Epithelial cell of proximal tubule (primary cell): ENCODE results near the gene UNC93B1. TPM values are rescaled to one million over a fixed set of nuclear protein-coding genes. Genes with fewer than 3 reads are reported as not detected.
A peak's percentile ranks its signal among the peaks of the same experiment; 100 is the strongest.
"Not testable (repeated sequence)": the region's sequence is repeated elsewhere in the genome, so short reads cannot be mapped to it uniquely, and the experiment has no call there.

Experiments
- DNase-seq: peaks from one replicate; pipeline ENCODE4 v3.0.0-alpha.2; 2011; ENCODE audit warnings: low read depth
- H3K4me3 ChIP-seq: 2 replicates; pipeline ENCODE4 v1.5.1; 2011; ENCODE audit warnings: low read depth, mild to moderate bottlenecking, low read length
- total RNA-seq: library from RNA; depleted of rRNA; stranded (reverse); fragments of >200 nt; gene quantifications from 2 replicates; pipeline ENCODE4 v1.2.3, GENCODE V29; 2015
- TF ChIP-seq, protein P1 (sequence below): conservative IDR thresholded peaks from 2 replicates; pipeline ENCODE4 v1.5.1; 2012; ENCODE audit warnings: low read depth, mild to moderate bottlenecking, low read length

The UNC93B1 gene
- total RNA-seq, 1 donor from 2014 or later = 16.3 TPM

DNA sequence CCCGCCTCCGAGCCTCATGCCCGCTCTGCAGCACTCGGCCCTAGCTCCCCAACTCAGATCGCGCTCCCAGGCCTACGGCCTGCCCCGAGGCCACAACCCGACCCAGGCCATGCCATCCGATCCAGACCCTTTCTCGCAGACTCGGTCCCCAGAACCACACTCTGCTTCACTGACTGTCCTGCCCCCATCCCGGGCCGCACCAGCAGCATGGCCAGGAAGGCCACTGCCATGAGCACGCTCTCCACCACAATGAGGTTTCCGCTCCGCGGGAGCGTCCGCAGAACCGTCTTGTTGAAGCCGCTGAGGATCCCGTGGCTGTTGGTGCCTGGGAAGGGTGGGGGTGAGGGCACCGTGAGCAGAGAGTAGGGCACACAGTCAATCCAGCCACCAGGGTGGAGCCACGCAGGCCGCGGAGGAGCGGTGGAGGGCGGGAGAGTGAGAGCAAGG, 6.4 kb downstream of the UNC93B1 start:
- TF ChIP-seq, protein P1, sequence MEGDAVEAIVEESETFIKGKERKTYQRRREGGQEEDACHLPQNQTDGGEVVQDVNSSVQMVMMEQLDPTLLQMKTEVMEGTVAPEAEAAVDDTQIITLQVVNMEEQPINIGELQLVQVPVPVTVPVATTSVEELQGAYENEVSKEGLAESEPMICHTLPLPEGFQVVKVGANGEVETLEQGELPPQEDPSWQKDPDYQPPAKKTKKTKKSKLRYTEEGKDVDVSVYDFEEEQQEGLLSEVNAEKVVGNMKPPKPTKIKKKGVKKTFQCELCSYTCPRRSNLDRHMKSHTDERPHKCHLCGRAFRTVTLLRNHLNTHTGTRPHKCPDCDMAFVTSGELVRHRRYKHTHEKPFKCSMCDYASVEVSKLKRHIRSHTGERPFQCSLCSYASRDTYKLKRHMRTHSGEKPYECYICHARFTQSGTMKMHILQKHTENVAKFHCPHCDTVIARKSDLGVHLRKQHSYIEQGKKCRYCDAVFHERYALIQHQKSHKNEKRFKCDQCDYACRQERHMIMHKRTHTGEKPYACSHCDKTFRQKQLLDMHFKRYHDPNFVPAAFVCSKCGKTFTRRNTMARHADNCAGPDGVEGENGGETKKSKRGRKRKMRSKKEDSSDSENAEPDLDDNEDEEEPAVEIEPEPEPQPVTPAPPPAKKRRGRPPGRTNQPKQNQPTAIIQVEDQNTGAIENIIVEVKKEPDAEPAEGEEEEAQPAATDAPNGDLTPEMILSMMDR = no peak
- DNase-seq = no peak

DNA sequence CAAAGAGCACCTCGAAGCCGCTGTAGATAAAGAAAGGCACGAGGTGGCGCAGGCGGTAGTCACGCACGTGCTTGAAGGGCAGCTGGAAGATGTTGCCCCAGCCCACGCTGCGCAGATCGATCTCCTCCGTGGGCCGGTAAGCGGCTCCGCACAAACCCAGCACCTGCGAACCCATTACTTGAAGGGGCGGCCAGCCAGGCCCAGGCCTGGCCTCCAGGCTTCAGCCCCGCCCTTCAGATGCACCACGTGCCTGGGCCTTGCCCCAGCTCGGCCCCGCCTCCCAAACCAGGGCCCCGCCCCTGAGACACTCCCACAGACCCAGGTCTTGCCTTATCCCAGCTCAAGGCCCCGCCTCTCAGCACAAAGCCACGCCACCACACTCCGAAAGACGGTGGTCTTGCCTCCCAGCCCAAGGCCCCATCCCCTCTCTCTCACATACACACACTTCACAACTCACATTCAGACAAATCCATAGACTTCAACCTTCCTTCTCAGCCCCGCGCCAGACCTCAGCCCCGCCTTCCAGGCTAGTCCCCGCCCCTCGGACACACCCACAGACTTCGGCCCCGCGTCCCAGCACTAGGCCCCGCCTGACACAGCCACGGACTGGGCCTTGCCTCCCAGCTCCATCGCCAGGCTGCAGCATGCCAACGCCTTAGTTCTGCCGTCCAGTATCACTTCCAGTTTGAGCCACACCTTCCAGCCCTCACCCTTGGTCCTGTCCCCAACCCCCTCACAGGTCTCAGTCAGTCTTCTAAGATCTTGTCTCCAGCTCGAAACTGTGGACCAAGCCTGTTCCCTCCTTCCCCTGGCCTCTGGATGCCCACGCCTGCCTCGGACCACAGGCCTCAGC, 7.0 kb downstream of the UNC93B1 start:
- no peak for DNase-seq
- no peak overlapping the region for H3K4me3 ChIP-seq
- TF ChIP-seq, protein P1 = no peak

More for the DNA sequence above, 6.4 kb downstream of the UNC93B1 start:
- no peak overlapping the region for H3K4me3 ChIP-seq

GRCh38 chr11:67996051-67996450, 7.8 kb downstream of the UNC93B1 start:
- TF ChIP-seq, protein P1 = no peak

GRCh38 chr11:67995579-67995978, 8.3 kb downstream of the UNC93B1 start:
- not testable (repeated sequence) for DNase-seq, H3K4me3 ChIP-seq

More at GRCh38 chr11:67996051-67996450, 7.8 kb downstream of the UNC93B1 start:
- H3K4me3 ChIP-seq = no peak overlapping the region
- DNase-seq = no peak

DNA sequence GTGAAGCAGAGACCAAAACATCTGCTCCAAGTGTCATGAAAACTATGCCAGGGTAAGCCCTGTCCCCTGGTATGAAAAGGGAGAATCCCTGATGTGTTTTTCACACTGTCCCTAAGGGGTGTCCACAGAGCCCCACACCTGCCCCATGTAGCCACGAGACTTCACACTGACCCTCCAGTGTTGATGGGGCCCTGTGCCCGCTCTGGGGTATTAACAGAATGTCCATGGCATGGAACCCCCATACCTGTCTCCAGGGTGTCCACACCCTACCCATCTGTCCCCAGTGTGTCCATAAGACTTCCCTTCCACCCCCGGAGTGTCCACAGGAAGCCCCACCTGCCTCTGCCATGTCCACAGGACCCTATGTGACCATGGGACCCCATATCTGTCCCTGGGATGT, 8.8 kb downstream of the UNC93B1 start:
- not testable (repeated sequence) for DNase-seq, H3K4me3 ChIP-seq

DNA sequence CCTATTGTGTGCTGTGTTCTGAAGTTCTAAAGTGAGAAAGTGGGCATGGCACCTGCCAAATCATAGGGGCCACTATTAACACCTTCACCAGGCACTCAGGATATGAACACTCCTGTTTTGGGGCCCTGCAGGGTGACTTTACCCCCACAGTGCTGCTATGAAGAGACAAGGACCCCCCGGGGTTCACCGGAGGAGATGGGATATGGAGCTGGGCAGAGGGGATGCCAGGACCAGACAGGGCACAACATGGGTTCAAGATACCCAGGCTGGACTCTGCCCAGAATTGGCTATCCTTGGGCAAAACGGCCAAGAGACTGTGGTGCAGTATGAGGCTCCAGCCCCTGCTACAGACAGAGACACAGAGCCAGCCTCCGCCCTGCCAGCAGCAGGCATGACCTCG, 9.5 kb downstream of the UNC93B1 start:
- H3K4me3 ChIP-seq, DNase-seq: not testable (repeated sequence)

DNA sequence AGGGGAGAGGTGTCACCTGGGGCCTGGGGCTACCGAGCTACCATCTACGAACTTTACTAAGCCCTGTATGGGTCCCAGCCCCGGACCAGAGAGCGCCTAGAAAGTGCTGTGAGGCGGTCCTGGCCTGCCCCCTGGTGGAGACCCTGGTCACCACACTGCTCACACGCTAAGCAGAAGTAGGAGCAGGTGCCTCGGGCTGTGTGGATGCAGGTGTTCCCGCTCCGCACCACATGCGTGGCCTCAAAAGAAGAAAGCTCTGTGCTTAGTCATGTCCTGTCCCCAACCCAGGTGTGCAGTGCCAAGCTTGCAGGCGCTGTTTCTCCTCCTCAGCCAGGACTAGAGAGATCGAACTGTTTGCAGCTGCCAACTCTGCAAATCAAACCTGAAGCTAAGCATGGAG, 10.1 kb downstream of the UNC93B1 start:
- H3K4me3 ChIP-seq, DNase-seq: not testable (repeated sequence)
- TF ChIP-seq, protein P1 = peak; percentile 49

GRCh38 chr11:67991347-67992121, 12.4 kb downstream of the UNC93B1 start:
- DNase-seq, H3K4me3 ChIP-seq: not testable (repeated sequence)

- not testable (repeated sequence) for H3K4me3 ChIP-seq, DNase-seq
Observed at GRCh38 chr11:67990546-67991346, 13.2 kb downstream of the UNC93B1 start.

GRCh38 chr11:67985302-67985701, 18.6 kb downstream of the UNC93B1 start:
- not testable (repeated sequence) for DNase-seq, H3K4me3 ChIP-seq
